ENCODE measurements around the gene OR6B1.

DNA sequence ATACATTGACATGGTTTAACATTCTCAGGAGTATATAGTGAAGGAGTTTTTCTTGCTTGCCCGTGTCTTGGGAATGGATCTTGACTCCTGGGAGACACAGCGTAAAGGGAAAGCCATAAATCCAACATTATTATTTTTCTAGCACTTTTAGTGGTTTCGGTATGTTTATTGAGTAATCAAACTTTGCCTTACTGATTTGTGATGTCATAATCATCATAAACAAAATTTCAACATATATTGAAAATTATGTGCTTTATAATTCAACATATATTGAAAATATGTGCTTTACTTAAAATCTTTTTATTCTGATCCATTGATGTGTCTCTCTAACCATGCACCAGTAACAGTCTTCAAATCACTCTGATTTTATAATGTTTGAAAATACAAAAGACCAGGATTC, 28.4 kb downstream of the OR6B1 start:
- no peak for TF ChIP-seq POLR2A (IDR thresholded peaks at IDR 0.05)
- TF ChIP-seq, protein P1, sequence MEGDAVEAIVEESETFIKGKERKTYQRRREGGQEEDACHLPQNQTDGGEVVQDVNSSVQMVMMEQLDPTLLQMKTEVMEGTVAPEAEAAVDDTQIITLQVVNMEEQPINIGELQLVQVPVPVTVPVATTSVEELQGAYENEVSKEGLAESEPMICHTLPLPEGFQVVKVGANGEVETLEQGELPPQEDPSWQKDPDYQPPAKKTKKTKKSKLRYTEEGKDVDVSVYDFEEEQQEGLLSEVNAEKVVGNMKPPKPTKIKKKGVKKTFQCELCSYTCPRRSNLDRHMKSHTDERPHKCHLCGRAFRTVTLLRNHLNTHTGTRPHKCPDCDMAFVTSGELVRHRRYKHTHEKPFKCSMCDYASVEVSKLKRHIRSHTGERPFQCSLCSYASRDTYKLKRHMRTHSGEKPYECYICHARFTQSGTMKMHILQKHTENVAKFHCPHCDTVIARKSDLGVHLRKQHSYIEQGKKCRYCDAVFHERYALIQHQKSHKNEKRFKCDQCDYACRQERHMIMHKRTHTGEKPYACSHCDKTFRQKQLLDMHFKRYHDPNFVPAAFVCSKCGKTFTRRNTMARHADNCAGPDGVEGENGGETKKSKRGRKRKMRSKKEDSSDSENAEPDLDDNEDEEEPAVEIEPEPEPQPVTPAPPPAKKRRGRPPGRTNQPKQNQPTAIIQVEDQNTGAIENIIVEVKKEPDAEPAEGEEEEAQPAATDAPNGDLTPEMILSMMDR (IDR thresholded peaks at IDR 0.05) = no peak
